Esophagus squamous epithelium (tissue), 5 donors: ENCODE results near the gene VSIG10. TPM values are rescaled to one million over a fixed set of nuclear protein-coding genes. Genes with fewer than 3 reads are reported as not detected.

Experiments used
- DNase-seq: peaks from one replicate; lab custom pipeline; 2025; lab: John Stamatoyannopoulos, UW
- H3K27ac ChIP-seq, 4 donors: fragments of 200-600 bp; sonication (generic); one replicate each; pipeline ENCODE4 v1.5.1; 2016 to 2019; ENCODE audit warnings: mild to moderate bottlenecking in 1 of 4
- H3K27me3 ChIP-seq, 4 donors: fragments of 200-600 bp; sonication (generic); 1 replicate in 3 of 4; 2 replicates in 1 of 4; pipeline versions ENCODE4 v1.5.1 to v1.6.0; 2017 to 2021; ENCODE audit warnings: antibody characterized with exemption in 1 of 4
- H3K36me3 ChIP-seq, 3 donors: fragments of 200-600 bp; sonication (generic); one replicate each; pipeline ENCODE4 v1.5.1; 2016 to 2019
- H3K4me1 ChIP-seq, 3 donors: fragments of 200-600 bp; sonication (generic); one replicate each; pipeline ENCODE4 v1.5.1; 2017 to 2019
- H3K4me3 ChIP-seq, 4 donors: fragments of 200-600 bp; sonication (generic); 1 replicate in 3 of 4; 2 replicates in 1 of 4; pipeline ENCODE4 v1.5.1; 2016 to 2019; ENCODE audit warnings: mild to moderate bottlenecking in 2 of 4, moderate library complexity in 1 of 4
- H3K9me3 ChIP-seq, 3 donors: fragments of 200-600 bp; sonication (generic); one replicate each; pipeline ENCODE4 v1.5.1; 2016 to 2019
- POLR2A ChIP-seq, 4 donors: fragments of 450-650 bp; IDR thresholded peaks; one replicate each; pipeline ENCODE4 v1.6.1; 2017; ENCODE audit warnings: antibody characterized with exemption in 4 of 4, mild to moderate bottlenecking in 4 of 4, moderate library complexity in 3 of 4
- WGBS, 2 donors: methylation state at CpG; one replicate each; pipeline ENCODE4 v1.1.5; 2018; 5-methylcytosine and 5-hydroxymethylcytosine counted together
- intact Hi-C: fragments of 100-400 bp; cut with DNase I; formaldehyde crosslinking; loops from one replicate; pipeline ENCODE4 v1.15.0; 2022
- total RNA-seq, 4 donors: library from RNA; depleted of rRNA; stranded (reverse); fragments of >200 nt; gene quantifications; one replicate each; pipeline ENCODE4 v1.1.0, GENCODE V29; 2016
- TF ChIP-seq, protein P1 (sequence below), 6 experiments: fragments of 450-650 bp in 4 of 6; fragments of 200-600 bp in 2 of 6; sonication (generic) in 2 of 6; IDR thresholded peaks; one replicate each; pipeline ENCODE4 v1.5.1; 2016 to 2019; ENCODE audit warnings: antibody characterized with exemption in 6 of 6, mild to moderate bottlenecking in 4 of 6, moderate library complexity in 4 of 6
- donor health status: DM: yes; HTN: yes; CAD: no.

VSIG10 gene
- total RNA-seq, 4 donors from 2014 or later, result 11.9 to 47.1 (median 25.8) TPM

- Histone ChIP-seq H3K4me3 (no peak overlapping the region), H3K27ac (no peak overlapping the region), H3K9me3 (no peaks in the 10 kb centered on the region), H3K27me3 (no peaks in the 10 kb centered on the region), H3K4me1 (peaks cover 0 to 6% (median 3%) of the 10 kb centered on the region in 3 donors), H3K36me3 (no peaks in the 10 kb centered on the region)
- TF ChIP-seq, protein P1, sequence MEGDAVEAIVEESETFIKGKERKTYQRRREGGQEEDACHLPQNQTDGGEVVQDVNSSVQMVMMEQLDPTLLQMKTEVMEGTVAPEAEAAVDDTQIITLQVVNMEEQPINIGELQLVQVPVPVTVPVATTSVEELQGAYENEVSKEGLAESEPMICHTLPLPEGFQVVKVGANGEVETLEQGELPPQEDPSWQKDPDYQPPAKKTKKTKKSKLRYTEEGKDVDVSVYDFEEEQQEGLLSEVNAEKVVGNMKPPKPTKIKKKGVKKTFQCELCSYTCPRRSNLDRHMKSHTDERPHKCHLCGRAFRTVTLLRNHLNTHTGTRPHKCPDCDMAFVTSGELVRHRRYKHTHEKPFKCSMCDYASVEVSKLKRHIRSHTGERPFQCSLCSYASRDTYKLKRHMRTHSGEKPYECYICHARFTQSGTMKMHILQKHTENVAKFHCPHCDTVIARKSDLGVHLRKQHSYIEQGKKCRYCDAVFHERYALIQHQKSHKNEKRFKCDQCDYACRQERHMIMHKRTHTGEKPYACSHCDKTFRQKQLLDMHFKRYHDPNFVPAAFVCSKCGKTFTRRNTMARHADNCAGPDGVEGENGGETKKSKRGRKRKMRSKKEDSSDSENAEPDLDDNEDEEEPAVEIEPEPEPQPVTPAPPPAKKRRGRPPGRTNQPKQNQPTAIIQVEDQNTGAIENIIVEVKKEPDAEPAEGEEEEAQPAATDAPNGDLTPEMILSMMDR (IDR thresholded peaks at IDR 0.05), result no peak
- no peak for TF ChIP-seq POLR2A (IDR thresholded peaks at IDR 0.05)
- WGBS, 2 donors, result 93 to 96% methylated on average over 4 of the region's 4 CpGs
- intact Hi-C loops, result no loop called here
- DNase-seq, result no peak
These were observed 21.9 kb upstream of the VSIG10 start for GRCh38 chr12:118125743-118126118.

- no peak overlapping the region for H3K4me3 ChIP-seq
- H3K9me3 ChIP-seq, result no peaks in the 10 kb centered on the region
- intact Hi-C loops, result loop anchor here (5.0 kb wide), 1 partner anchor 253 kb away; the partner anchor contains the start of gene SUDS3
- no peaks in the 10 kb centered on the region for H3K27me3 ChIP-seq
- no peak for DNase-seq
- H3K4me1 ChIP-seq, result peaks cover 0 to 11% (median 3%) of the 10 kb centered on the region in 3 donors
- H3K36me3 ChIP-seq, result no peaks in the 10 kb centered on the region
- no peak overlapping the region for H3K27ac ChIP-seq
- WGBS, 2 donors, result 93 to 98% methylated on average over 5 of the region's 5 CpGs
- TF ChIP-seq, protein P1 (IDR thresholded peaks at IDR 0.05), result no peak
- no peak for TF ChIP-seq POLR2A (IDR thresholded peaks at IDR 0.05)
These were observed 20.6 kb upstream of the VSIG10 start for GRCh38 chr12:118124333-118124874.

- DNase-seq, result no peak
- Histone ChIP-seq H3K4me3 (no peak overlapping the region), H3K27ac (no peak overlapping the region), H3K9me3 (no peaks in the 10 kb centered on the region), H3K36me3 (peaks cover 0 to 1% (median 0%) of the 10 kb centered on the region in 3 donors), H3K4me1 (peaks cover 0 to 11% (median 3%) of the 10 kb centered on the region in 3 donors), H3K27me3 (no peaks in the 10 kb centered on the region)
- no peak for TF ChIP-seq POLR2A (IDR thresholded peaks at IDR 0.05)
- TF ChIP-seq, protein P1 (IDR thresholded peaks at IDR 0.05), result no peak
- 87 to 97% methylated on average over 5 to 6 of the region's 6 CpGs for WGBS, 2 donors
- intact Hi-C loops, result loop anchor here (5.0 kb wide), 1 partner anchor 255 kb away; the partner anchor contains the start of gene SUDS3
These were observed 18.5 kb upstream of the VSIG10 start for GRCh38 chr12:118122264-118122663.

DNA sequence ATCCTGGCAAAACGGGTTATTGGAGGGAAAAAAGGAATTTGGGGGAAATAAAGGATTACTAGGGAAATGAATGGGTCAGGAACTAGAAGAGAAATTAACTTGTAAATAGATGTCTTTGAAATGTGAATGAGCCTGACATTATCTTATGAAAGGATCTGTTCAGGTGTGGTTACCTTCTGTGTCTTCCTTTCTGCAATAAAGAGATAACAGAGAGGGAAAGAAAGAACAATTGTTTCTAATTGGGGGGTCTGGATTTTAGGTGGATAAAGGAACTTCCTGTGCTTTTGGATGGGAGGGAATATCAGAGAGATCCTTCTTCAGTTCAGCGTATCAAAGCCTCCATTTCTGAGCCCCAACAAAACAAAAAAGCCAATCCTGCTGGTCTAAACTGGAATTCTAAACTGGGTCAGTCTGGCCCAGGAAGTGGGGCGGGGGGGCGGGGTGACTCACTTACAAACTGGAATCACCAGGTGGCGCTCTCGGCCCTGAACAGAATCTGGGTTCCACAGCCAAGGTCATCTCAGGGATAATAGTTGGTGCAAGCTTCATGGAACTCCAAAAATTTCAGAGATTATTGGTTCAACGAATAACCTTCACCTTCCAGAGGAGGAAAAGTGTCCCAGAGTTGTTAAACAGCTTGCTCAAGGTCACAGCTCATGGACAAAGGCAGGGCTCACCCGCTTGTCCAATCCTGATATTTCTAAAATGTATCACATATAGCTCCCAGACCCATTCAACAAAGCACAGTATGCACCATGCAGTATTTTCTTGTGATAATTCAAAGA, 17.0 kb upstream of the VSIG10 start:
- TF ChIP-seq, protein P1 (IDR thresholded peaks at IDR 0.05), result peak in 5 of 6 experiments; percentile 20 to 81 (median 37)
- no peak for TF ChIP-seq POLR2A (IDR thresholded peaks at IDR 0.05)
- H3K9me3 ChIP-seq, result no peaks in the 10 kb centered on the region
- no peak overlapping the region for H3K4me3 ChIP-seq
- intact Hi-C loops, result loop anchor here (5.0 kb wide), 1 partner anchor 257 kb away; the partner anchor contains the start of gene SUDS3
- WGBS, 2 donors, result 26 to 32% methylated on average over 6 to 7 of the region's 8 CpGs
- peak; percentile 2 for DNase-seq
- no peaks in the 10 kb centered on the region for H3K27me3 ChIP-seq
- H3K4me1 ChIP-seq, result peaks cover 0 to 11% (median 3%) of the 10 kb centered on the region in 3 donors
- H3K27ac ChIP-seq, result peak overlapping the region; percentile 4 to 54 (median 36)
- peaks cover 0 to 16% (median 0%) of the 10 kb centered on the region in 3 donors for H3K36me3 ChIP-seq

DNA sequence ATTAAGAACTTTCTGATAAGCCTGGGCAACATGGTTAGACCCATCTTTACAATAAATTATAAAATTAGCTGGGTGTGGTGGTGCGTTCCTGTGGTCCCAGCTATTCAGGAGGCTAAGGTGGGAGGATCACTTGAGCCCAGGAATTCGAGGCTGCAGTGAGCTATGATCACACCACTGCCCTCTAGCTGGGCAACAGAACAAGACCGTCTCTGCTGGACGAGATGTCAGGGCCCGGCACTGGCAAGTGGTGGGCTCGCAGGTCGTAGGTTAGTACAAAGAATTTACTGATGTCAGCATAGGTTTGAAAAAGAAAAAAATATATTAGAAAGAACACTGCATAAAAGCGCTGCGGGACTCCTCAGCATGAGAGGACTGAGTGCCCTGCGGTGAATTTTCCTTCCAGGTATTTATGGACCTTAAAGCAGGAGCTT, 15.7 kb upstream of the VSIG10 start:
- no peaks in the 10 kb centered on the region for H3K9me3 ChIP-seq
- H3K36me3 ChIP-seq, result peaks cover 0 to 16% (median 0%) of the 10 kb centered on the region in 3 donors
- no peak for TF ChIP-seq POLR2A (IDR thresholded peaks at IDR 0.05)
- TF ChIP-seq, protein P1 (IDR thresholded peaks at IDR 0.05), result no peak
- no peaks in the 10 kb centered on the region for H3K27me3 ChIP-seq
- peaks cover 0 to 11% (median 3%) of the 10 kb centered on the region in 3 donors for H3K4me1 ChIP-seq
- WGBS, 2 donors, result 85 to 89% methylated on average over 7 to 9 of the region's 10 CpGs
- no peak overlapping the region for H3K4me3 ChIP-seq
- no peak for DNase-seq
- intact Hi-C loops, result no loop called here
- H3K27ac ChIP-seq, result no peak overlapping the region
